Islet precursor cell (in vitro differentiated cells): ENCODE results near the gene LYPD6B.

ENCODE experiments used
- DNase-seq: peaks from one replicate; pipeline ENCODE4 v3.0.0-alpha.2; 2018

Gene LYPD6B

DNA sequence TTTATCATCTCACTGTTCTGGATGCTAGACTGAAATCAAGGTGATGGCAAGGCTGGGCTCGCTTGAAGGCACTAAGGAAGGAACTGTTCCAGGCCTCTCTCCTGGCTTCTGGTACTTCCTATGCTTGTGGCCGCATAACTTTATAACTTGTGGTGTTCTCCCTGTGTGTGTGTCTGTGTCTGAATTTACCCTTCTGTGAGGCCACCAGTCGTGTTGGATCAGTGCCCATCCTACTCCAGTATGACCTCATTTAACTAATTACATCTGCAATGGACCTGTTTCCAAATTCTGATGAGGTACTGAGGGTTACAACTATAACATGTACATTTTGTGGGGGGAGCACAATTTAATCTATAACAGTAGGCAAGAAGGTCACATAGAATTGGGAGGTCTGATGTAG lies 41.6 kb downstream of the LYPD6B start:
- DNase-seq: no peak

- DNase-seq: peak; percentile 93
Observed at GRCh38 chr2:149080971-149081370, 42.5 kb downstream of the LYPD6B start.

DNA sequence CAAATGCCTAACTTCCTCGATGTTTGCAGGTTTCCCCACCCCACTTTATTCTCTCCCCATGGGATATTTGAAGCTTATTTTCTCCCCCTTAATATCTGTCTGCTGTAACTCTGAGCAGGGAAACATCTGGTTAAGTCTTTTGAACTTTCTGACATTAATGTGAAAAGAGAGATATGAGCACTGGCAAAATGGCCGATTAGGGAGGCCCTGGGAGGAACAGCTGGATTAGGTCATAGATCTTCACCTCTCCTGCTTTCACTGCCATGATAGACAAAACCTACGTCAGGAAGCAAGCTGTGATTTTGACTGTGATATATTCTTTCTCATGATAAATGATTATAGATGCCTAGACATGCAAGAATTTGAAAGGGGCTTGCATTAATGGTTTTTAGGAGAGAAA lies 43.6 kb downstream of the LYPD6B start:
- DNase-seq: no peak

DNA sequence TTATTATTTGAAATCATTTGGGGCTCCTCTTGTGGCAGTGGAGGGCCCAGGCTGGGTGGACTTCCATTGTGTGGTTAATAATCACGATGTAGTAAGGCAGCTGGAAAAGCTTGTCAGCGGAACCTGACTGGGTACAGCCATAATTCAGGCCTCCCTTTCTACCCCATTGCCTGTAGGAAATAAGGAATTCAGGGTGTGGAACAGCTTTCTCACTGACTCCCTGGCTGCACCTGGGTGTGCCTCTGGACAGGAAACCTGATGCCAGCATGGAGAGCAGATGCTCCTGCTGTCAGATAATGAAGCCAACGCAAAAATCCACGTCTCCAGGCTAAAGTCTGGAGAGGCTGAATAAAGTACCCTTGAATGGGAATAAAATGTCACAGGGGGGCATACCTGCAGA lies 44.2 kb downstream of the LYPD6B start:
- DNase-seq: peak; percentile 86

- DNase-seq: no peak
Observed at GRCh38 chr2:149084924-149085795, 46.7 kb downstream of the LYPD6B start.

DNA sequence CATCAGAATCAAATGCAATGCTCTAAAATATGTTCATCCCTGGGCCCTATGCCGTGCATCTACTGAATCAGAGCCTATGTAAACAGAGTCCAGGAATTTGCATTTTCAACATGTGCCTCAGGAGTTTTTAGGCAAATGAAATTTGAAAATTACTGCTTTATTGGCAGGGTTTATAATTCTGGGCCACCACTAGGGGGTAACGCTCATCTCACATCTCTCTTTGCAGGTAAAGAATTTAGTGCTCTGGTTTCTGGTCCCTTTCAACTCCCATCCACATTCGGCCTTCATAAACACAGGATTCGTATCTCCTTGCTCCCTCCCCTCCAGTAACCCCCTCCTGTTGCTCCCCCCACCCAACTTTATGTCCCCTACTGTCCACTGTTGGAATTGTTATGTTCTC lies 49.3 kb downstream of the LYPD6B start:
- DNase-seq: no peak

DNA sequence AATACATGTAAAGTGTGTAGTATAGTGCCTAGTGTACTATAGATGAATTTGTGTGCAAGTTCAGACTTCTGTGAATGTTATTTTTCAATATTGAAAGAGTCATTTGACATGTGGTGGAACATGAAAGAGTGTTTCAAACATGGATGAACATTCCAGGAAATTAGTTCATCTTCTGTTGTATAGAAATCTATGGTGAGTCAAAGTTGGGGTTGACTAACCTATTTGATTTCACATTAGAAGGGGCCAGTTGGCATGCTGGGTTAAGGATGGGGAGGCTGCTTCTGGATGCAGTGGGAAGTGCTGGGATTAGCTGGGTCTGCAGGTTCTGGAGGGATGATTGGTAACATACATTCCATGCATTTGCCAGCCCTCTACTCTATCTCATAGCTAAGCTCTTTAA lies 50.6 kb downstream of the LYPD6B start:
- DNase-seq: no peak

GRCh38 chr2:149090706-149091105 lies 52.2 kb downstream of the LYPD6B start:
- DNase-seq: no peak

GRCh38 chr2:149093579-149093978 lies 55.1 kb downstream of the LYPD6B start:
- no peak for DNase-seq

DNA sequence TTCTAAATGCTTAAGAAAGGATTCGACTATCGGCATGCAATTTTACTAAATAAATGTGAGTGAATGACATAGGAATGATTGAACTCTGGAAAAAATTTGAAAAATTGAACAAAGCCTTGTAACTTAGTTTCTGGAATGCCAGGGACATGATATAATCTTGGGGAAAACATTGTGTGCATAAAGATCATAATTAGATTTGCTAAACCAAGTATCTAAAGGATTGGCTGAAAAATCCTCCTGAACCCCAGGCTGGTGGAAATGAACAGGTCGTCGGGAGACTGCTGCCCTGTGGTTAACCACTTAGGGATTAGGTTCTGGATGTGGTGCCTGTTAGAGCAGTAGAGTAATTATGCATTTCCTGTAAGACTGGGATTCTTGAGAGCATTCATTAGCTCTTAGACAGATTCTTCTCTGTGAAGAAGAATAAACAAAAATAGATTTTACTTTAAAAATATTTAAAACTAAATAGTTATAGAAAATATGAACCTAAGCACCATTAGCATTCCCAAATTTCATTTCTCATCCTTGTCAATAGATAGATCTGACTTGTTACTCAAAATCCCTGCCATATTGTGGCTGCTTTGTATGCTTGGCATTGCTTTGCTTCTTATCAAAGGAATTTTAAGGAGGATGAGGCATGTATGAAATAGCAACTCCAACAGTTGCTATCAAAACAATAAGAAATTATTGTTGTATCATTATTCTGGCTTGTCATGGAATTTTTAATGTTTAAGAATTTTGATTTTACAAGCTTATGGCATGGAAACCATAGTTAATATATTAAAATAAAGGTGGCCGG lies 55.9 kb downstream of the LYPD6B start:
- DNase-seq: peak; percentile 81

DNA sequence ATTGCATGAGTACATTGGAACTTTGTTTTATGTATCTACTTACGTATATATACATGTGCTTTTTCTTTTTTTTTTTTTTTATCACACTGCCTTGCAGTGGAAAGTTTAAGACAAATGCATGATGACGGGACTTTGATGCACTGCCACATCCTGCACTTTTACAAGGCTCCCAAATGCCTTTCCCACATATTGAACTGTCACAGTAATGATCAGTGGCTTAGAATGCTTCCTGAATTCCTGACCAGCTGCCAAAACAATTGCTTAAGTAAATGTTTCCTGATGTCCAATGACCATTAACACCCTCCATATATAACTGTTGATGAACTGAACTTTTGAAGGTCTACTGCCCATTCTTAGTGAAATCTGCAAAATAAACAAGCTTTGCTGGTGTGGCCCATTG lies 60.2 kb downstream of the LYPD6B start:
- no peak for DNase-seq

DNA sequence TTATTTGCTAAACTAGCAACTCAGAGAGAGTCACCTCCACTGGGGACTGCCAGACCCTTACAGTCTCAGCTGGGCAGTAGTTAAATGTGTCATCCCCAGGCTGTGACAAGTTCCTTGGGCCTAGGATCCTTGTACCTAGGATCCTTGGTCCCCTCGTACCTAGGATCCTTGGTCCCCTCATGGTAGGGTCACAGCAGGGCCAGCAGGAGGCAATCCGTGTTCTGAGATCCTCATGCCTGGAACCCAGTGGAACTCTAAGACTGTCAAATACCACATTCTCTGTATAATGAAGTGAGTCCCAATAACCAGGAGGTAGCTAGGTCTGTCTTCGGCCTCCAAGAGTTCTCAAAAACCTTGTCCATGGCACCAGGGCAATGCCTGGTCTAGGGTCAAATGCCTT lies 60.8 kb downstream of the LYPD6B start:
- DNase-seq: no peak

- DNase-seq: peak; percentile 63
Observed at GRCh38 chr2:149100739-149101699, 62.5 kb downstream of the LYPD6B start.

GRCh38 chr2:149101818-149102217 lies 63.3 kb downstream of the LYPD6B start:
- no peak for DNase-seq

GRCh38 chr2:149103081-149103620 lies 64.7 kb downstream of the LYPD6B start:
- DNase-seq: no peak

DNA sequence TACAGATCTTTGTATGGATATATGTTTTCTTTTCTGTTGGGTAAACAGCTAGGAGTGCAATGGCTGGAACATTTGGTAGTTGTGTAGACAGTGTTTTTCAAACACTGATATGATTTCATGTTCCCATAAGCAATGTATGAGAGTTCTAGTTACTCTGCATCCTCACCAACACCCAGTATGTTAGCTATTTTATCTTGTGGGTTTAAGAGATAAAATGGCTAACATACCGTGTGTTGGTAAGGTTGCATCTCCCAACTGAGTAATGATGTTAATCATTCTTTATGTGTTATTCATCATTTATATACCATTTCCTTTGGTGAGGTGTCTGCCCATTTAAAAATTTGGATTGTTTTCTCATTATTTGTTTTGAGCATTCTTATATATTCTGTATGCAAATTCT lies 65.7 kb downstream of the LYPD6B start:
- DNase-seq: no peak

DNA sequence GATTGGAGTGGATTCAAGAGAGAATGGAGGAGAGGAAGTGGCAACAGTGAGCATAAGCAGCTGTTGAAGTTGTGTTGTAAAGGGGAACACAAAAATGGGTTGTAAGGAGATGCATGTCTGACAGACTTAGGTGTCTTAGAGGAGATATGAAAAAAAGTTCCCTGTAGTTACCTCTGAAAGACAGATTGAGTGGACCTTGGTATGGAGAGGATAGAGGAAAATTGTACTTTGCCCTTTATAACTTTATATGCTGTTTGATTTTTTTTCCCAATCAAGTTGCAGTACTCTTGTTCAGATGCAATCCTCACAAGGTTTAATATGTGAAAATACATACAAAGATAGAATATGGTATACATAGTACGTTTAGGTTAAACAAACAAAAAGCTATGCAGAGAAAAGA lies 73.6 kb downstream of the LYPD6B start:
- no peak for DNase-seq

DNA sequence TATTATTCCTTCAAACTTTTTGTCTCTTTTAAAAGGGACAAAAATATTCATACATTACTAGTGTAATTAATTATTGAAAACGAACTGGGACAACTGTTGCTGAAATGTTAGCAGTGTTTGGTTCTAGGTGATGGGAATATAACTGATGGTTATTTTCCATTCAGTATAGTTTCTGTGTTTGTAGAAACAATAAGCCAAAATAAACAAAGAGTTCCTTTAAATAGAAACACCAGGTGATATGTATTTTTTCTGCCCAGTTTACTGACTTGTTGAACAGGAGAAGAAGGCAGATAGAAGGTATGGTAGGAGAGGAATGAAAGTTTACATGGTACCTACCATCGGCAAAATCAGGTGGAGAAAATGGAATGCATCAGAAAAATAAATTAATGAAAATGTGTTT lies 74.2 kb downstream of the LYPD6B start:
- no peak for DNase-seq

- DNase-seq: no peak
Observed at GRCh38 chr2:149115781-149116180, 77.3 kb downstream of the LYPD6B start.

GRCh38 chr2:149119368-149119767 lies 80.9 kb downstream of the LYPD6B start:
- no peak for DNase-seq

GRCh38 chr2:149122516-149122915 lies 84.0 kb downstream of the LYPD6B start:
- peak; percentile 70 for DNase-seq

- DNase-seq: no peak
Observed at GRCh38 chr2:149125031-149125725, 86.7 kb downstream of the LYPD6B start.
